K562 (cell line): Measurements from ENCODE around the gene NR5A2. TPM values are rescaled to one million over a fixed set of nuclear protein-coding genes. Genes with fewer than 3 reads are reported as not detected.

Source experiments
- CC2D1A ChIP-seq: fragments of 450-650 bp; IDR thresholded peaks from 2 replicates; pipeline ENCODE4 v1.6.1; 2017; ENCODE audit warnings: mild to moderate bottlenecking
- E2F4 ChIP-seq: sonication (generic); formaldehyde crosslinking; IDR thresholded peaks from 2 replicates; pipeline ENCODE4 v1.8.0; 2022; ENCODE audit warnings: mild to moderate bottlenecking, low read depth, missing genetic modification reagents
- E2F5 ChIP-seq: sonication (generic); formaldehyde crosslinking; IDR thresholded peaks from 2 replicates; pipeline ENCODE4 v1.8.0; 2022; ENCODE audit warnings: mild to moderate bottlenecking, missing genetic modification reagents
- ILF3 ChIP-seq: fragments of 450-650 bp; IDR thresholded peaks from 2 replicates; pipeline ENCODE4 v1.6.1; 2018; ENCODE audit warnings: antibody characterized with exemption, mild to moderate bottlenecking, moderate library complexity, borderline replicate concordance
- MEIS2 ChIP-seq: fragments of 450-650 bp; IDR thresholded peaks from 2 replicates; pipeline ENCODE4 v1.6.1; 2014; ENCODE audit warnings: mild to moderate bottlenecking; ENCODE audit not compliant: partially characterized antibody
- MNT ChIP-seq, 2 experiments: fragments of 450-650 bp; conservative IDR thresholded peaks; 2 replicates each; pipeline ENCODE4 v1.6.1; 2017; ENCODE audit warnings: mild to moderate bottlenecking in 2 of 2, moderate library complexity in 2 of 2
- POLR2AphosphoS5 ChIP-seq: IDR thresholded peaks from 2 replicates; pipeline ENCODE4 v1.6.1; 2011; ENCODE audit warnings: mild to moderate bottlenecking, low read depth, low read length, moderate library complexity; ENCODE audit not compliant: control insufficient read depth, insufficient read depth
- RBM14 ChIP-seq: fragments of 200-400 bp; formaldehyde crosslinking; IDR thresholded peaks from 2 replicates; pipeline ENCODE4 v1.6.1; 2018; ENCODE audit warnings: low read depth, mild to moderate bottlenecking, low read length, moderate library complexity, borderline replicate concordance; ENCODE audit not compliant: insufficient read depth
- RERE ChIP-seq: sonication (generic); formaldehyde crosslinking; IDR thresholded peaks from 2 replicates; pipeline ENCODE4 v1.8.0; 2023; ENCODE audit warnings: missing genetic modification reagents, mild to moderate bottlenecking, borderline replicate concordance
- SMARCB1 ChIP-seq: IDR thresholded peaks from 2 replicates; pipeline ENCODE4 v1.6.1; 2011; ENCODE audit warnings: improper control_type of control experiment, low read depth; ENCODE audit not compliant: insufficient read length
- ZNF75A ChIP-seq: fragments of 450-650 bp; formaldehyde crosslinking; IDR thresholded peaks from 2 replicates; pipeline ENCODE4 v1.4.0; 2020; ENCODE audit warnings: mild to moderate bottlenecking
- polyA plus RNA-seq, 8 experiments: library from polyadenylated mRNA; depleted of rRNA in 4 of 8; stranded (reverse) in 5 of 8; unstranded in 3 of 8; fragments of >200 nt; fragmentation: Nextera tagmentation in 2 of 8; fragmentation: Illumina TruSeq in 1 of 8; extraction: Ambion mirVana in 2 of 8; extraction: Trizol in 1 of 8; gene quantifications; 2 replicates each; pipeline versions ENCODE4 v1.2.1 to v1.2.3, GENCODE V29; 2011 to 2014; ENCODE audit warnings: inconsistent platforms in 1 of 8, missing spikeins in 1 of 8
- total RNA-seq, 7 experiments: library from RNA; depleted of rRNA in 6 of 7; stranded (reverse); fragments of >200 nt in 6 of 7; fragmentation: Illumina TruSeq in 2 of 7; extraction: Trizol in 2 of 7; gene quantifications; 2 replicates each; pipeline versions ENCODE4 v1.2.1 to v1.2.3, GENCODE V29; 2011 to 2021; ENCODE audit warnings: low replicate concordance in 1 of 7
- TF ChIP-seq, protein P1 (sequence below): IDR thresholded peaks from 2 replicates; pipeline ENCODE4 v1.6.1; 2011; ENCODE audit not compliant: insufficient read length; ENCODE audit errors: extremely low read depth
- TF ChIP-seq, protein P2 (sequence below): IDR thresholded peaks from 2 replicates; pipeline ENCODE4 v1.6.1; 2012; ENCODE audit warnings: low read depth, low read length, improper control_type of control experiment, borderline replicate concordance
- TF ChIP-seq, protein P3 (sequence below), 2 experiments: fragments of 450-650 bp; IDR thresholded peaks; 2 replicates each; pipeline ENCODE4 v1.6.1; 2016

The NR5A2 gene
- total and polyA plus RNA-seq, 9 of the 15 experiments (the other 6 are each of a cell fraction or from before 2014, with no cell fraction given), result 0.13 to 0.40 (median 0.29) TPM

- TF ChIP-seq, protein P1, sequence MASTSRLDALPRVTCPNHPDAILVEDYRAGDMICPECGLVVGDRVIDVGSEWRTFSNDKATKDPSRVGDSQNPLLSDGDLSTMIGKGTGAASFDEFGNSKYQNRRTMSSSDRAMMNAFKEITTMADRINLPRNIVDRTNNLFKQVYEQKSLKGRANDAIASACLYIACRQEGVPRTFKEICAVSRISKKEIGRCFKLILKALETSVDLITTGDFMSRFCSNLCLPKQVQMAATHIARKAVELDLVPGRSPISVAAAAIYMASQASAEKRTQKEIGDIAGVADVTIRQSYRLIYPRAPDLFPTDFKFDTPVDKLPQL, result no peak
- TF ChIP-seq ILF3, result no peak
- TF ChIP-seq CC2D1A, result no peak
- TF ChIP-seq MEIS2, result no peak
- no peak for TF ChIP-seq E2F4 (CRISPR knock-in tag)
- no peak; a peak in 1 of 4 replicates for TF ChIP-seq MNT (conservative IDR thresholded peaks at IDR 0.05)
- TF ChIP-seq, protein P2, sequence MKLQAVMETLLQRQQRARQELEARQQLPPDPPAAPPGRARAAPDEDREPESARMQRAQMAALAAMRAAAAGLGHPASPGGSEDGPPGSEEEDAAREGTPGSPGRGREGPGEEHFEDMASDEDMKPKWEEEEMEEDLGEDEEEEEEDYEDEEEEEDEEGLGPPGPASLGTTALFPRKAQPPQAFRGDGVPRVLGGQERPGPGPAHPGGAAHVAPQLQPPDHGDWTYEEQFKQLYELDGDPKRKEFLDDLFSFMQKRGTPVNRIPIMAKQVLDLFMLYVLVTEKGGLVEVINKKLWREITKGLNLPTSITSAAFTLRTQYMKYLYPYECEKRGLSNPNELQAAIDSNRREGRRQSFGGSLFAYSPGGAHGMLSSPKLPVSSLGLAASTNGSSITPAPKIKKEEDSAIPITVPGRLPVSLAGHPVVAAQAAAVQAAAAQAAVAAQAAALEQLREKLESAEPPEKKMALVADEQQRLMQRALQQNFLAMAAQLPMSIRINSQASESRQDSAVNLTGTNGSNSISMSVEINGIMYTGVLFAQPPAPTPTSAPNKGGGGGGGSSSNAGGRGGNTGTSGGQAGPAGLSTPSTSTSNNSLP, result no peak
- no peak for TF ChIP-seq POLR2AphosphoS5
- TF ChIP-seq ZNF75A (CRISPR knock-in tag), result no peak
- no peak for TF ChIP-seq RERE (CRISPR knock-in tag)
- TF ChIP-seq RBM14, result no peak
- TF ChIP-seq, protein P3, sequence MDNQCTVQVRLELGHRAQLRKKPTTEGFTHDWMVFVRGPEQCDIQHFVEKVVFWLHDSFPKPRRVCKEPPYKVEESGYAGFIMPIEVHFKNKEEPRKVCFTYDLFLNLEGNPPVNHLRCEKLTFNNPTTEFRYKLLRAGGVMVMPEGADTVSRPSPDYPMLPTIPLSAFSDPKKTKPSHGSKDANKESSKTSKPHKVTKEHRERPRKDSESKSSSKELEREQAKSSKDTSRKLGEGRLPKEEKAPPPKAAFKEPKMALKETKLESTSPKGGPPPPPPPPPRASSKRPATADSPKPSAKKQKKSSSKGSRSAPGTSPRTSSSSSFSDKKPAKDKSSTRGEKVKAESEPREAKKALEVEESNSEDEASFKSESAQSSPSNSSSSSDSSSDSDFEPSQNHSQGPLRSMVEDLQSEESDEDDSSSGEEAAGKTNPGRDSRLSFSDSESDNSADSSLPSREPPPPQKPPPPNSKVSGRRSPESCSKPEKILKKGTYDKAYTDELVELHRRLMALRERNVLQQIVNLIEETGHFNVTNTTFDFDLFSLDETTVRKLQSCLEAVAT (IDR thresholded peaks at IDR 0.05), result no peak
- no peak for TF ChIP-seq E2F5 (CRISPR knock-in tag)
- TF ChIP-seq SMARCB1, result no peak
Measured at GRCh38 chr1:200150721-200151120, 123.2 kb downstream of the NR5A2 start (continued).
